CD4-positive, alpha-beta T cell treated with Interleukin-17A for 4 hours (primary cell): ENCODE measurements around the gene CACNA1C.

Experiments used
- DNase-seq: peaks from one replicate; pipeline ENCODE4 v3.0.0-alpha.2; 2020; ENCODE audit warnings: mixed read lengths

CACNA1C gene

GRCh38 chr12:2662524-2662923 is 609.7 kb downstream of the CACNA1C start:
- no peak for DNase-seq

- DNase-seq, result no peak
Observed at GRCh38 chr12:2664721-2665577, 612.2 kb downstream of the CACNA1C start.

- DNase-seq, result no peak
Observed at GRCh38 chr12:2666411-2666810, 613.6 kb downstream of the CACNA1C start.

GRCh38 chr12:2666846-2667245 is 614.1 kb downstream of the CACNA1C start:
- no peak for DNase-seq

GRCh38 chr12:2667716-2668440 is 615.1 kb downstream of the CACNA1C start:
- DNase-seq, result no peak

- DNase-seq, result no peak
Observed at GRCh38 chr12:2668816-2669215, 616.0 kb downstream of the CACNA1C start.

- DNase-seq, result no peak
Observed at GRCh38 chr12:2669560-2669959, 616.8 kb downstream of the CACNA1C start.

- DNase-seq, result no peak
Observed at GRCh38 chr12:2672863-2673262, 620.1 kb downstream of the CACNA1C start.

GRCh38 chr12:2673966-2674810 is 621.4 kb downstream of the CACNA1C start:
- no peak for DNase-seq

GRCh38 chr12:2675776-2676175 is 623.0 kb downstream of the CACNA1C start:
- no peak for DNase-seq

- no peak for DNase-seq
Observed at GRCh38 chr12:2677142-2677880, 624.5 kb downstream of the CACNA1C start.

GRCh38 chr12:2678426-2678825 is 625.6 kb downstream of the CACNA1C start:
- DNase-seq, result no peak

GRCh38 chr12:2679068-2679815 is 626.5 kb downstream of the CACNA1C start:
- no peak for DNase-seq

GRCh38 chr12:2679816-2680675 is 627.3 kb downstream of the CACNA1C start:
- no peak for DNase-seq

- DNase-seq, result no peak
Observed at GRCh38 chr12:2680676-2681039, 627.9 kb downstream of the CACNA1C start.

GRCh38 chr12:2681450-2682205 is 628.8 kb downstream of the CACNA1C start:
- DNase-seq, result no peak

- peak; percentile 57 for DNase-seq
Observed at GRCh38 chr12:2682296-2683251, 629.8 kb downstream of the CACNA1C start.

- no peak for DNase-seq
Observed at GRCh38 chr12:2683283-2684025, 630.7 kb downstream of the CACNA1C start.
